Measurements from ENCODE around the gene HIPK2.

DNA sequence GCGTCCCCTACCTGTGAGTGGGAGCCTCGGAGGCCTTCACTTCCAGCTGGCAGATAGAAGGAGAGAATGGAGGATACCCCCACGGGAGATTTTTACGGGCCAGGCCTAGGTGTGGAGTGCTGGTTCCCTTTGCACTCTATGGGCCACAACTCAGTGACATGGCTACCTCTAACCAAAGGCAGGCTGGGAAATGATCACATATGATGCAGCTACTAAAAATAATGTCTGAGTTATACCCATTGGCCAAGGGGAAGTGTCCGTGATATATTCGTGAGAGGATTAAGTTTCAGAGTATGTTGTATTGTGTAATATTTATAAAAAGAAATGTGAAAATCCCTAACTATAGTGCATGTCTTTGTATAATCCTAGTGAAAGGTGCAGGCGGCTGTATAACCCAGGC, 13.5 kb upstream of the HIPK2 start:
- TF ChIP-seq CREB1 (IDR thresholded peaks at IDR 0.05; ENCODE audit: low read depth) (no peak), RAD21 (IDR thresholded peaks at IDR 0.05; ENCODE audit: low read depth) (no peak), TEAD4 (IDR thresholded peaks at IDR 0.05) (no peak), ZBTB7A (IDR thresholded peaks at IDR 0.05; ENCODE audit: low read depth) (no peak), YY1 (IDR thresholded peaks at IDR 0.05; ENCODE audit: low read depth) (no peak), EP300 (IDR thresholded peaks at IDR 0.05; ENCODE audit: borderline replicate concordance) (no peak), CEBPB (IDR thresholded peaks at IDR 0.05) (no peak), FOXM1 (IDR thresholded peaks at IDR 0.05; ENCODE audit: borderline replicate concordance, low read depth) (no peak), TAF1 (IDR thresholded peaks at IDR 0.05; ENCODE audit: low read depth) (no peak)
- TF ChIP-seq, protein P1, sequence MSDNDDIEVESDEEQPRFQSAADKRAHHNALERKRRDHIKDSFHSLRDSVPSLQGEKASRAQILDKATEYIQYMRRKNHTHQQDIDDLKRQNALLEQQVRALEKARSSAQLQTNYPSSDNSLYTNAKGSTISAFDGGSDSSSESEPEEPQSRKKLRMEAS (IDR thresholded peaks at IDR 0.05), result no peak
- TF ChIP-seq, protein P2, sequence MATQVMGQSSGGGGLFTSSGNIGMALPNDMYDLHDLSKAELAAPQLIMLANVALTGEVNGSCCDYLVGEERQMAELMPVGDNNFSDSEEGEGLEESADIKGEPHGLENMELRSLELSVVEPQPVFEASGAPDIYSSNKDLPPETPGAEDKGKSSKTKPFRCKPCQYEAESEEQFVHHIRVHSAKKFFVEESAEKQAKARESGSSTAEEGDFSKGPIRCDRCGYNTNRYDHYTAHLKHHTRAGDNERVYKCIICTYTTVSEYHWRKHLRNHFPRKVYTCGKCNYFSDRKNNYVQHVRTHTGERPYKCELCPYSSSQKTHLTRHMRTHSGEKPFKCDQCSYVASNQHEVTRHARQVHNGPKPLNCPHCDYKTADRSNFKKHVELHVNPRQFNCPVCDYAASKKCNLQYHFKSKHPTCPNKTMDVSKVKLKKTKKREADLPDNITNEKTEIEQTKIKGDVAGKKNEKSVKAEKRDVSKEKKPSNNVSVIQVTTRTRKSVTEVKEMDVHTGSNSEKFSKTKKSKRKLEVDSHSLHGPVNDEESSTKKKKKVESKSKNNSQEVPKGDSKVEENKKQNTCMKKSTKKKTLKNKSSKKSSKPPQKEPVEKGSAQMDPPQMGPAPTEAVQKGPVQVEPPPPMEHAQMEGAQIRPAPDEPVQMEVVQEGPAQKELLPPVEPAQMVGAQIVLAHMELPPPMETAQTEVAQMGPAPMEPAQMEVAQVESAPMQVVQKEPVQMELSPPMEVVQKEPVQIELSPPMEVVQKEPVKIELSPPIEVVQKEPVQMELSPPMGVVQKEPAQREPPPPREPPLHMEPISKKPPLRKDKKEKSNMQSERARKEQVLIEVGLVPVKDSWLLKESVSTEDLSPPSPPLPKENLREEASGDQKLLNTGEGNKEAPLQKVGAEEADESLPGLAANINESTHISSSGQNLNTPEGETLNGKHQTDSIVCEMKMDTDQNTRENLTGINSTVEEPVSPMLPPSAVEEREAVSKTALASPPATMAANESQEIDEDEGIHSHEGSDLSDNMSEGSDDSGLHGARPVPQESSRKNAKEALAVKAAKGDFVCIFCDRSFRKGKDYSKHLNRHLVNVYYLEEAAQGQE (IDR thresholded peaks at IDR 0.05; ENCODE audit: low read depth), result no peak
